ENCODE results near the gene HSF4.

Gene HSF4

DNA sequence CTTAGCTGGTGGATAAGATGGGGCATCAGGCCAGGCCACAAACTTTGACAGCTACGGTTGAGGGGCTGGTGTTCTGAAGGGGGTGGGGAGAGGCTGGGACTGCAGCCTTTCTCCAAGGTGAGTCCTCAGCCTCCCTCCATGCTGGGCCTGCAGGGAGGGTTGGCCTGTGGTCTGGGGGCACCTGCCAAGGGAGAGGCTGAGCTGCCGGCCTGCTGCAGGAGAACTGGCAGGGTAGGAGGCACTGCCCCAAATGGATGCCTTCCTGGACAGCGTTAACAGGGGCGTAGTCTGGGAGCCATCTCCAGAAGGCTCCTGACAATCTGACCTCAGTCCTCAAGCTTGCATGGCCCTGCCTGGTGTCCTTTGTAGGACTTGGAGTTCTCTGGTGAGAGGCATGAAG, 39.5 kb downstream of the HSF4 start:
- Histone ChIP-seq H4K5ac (ENCODE audit: low read length) (no peak overlapping the region), H4K8ac (ENCODE audit: low read depth, low read length) (no peak overlapping the region), H2BK15ac (replicated peaks; ENCODE audit: low read depth) (no peak overlapping the region), H3K79me2 (ENCODE audit: control insufficient read depth, insufficient read depth, low read length) (no peaks in the 10 kb centered on the region), H2BK120ac (ENCODE audit: low read depth, low read length) (no peak overlapping the region), H2AK5ac (ENCODE audit: low read length) (no peak overlapping the region), H3K4me2 (ENCODE audit: low read length) (no peak overlapping the region), H3K4me1 (ENCODE audit: control insufficient read depth, low read depth, low read length) (no peaks in the 10 kb centered on the region), H3K9ac (ENCODE audit: low read length) (no peak overlapping the region), H3K27ac (ENCODE audit: low read depth, low read length) (no peak overlapping the region), H3K18ac (ENCODE audit: low read length) (no peak overlapping the region), H3K27me3 (ENCODE audit: insufficient read depth, low read length, poor library complexity) (no peaks in the 10 kb centered on the region), H2BK5ac (ENCODE audit: low read length) (no peak overlapping the region), H3K79me1 (ENCODE audit: low read length) (no peaks in the 10 kb centered on the region), H3K4ac (ENCODE audit: low read depth, low read length) (no peak overlapping the region), H3K4me3 (ENCODE audit: low read length) (no peak overlapping the region), H3K23ac (ENCODE audit: low read length) (no peak overlapping the region), H3K36me3 (ENCODE audit: control insufficient read depth, insufficient read depth, low read length) (no peaks in the 10 kb centered on the region), H3K56ac (ENCODE audit: low read length) (no peak overlapping the region)
- no CpG with 5 or more reads among the region's 4 CpGs for WGBS (ENCODE audit: extremely low coverage, insufficient coverage, low lambda C conversion rate)
- DNase-seq = no peak

DNA sequence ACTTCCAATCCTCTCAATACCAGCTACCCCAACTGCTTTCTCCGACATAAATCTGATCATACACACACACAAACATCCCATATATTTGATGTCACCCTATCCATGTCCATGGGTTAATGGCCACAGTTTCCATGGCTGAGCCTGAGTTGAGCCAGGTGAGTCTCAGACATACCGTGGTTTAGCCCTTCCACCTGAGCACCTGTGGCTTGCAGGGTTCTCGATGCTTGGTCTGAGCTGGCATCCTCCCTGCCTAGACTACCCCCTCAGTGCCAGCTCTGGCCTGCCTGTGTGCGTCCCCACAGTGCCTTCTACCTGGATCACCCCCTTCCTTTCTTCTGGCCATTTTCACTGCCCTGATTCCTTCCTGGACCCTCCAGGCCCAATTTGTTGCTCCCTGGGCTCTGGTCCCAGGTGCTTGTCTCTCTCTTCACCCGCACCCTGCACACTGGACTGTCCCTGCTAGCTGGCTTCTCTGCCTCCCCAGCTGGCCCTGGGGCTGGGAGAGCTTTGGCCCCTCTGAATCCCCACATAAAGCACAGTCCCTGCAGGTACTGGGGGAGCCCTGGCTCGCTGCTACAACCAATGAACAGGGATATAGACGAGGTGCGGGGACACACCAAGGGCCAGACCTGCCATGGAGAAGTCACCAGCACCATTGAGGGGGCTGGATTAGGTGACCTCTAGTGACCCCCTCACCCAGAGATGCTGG, 41.7 kb downstream of the HSF4 start:
- Histone ChIP-seq H4K5ac (ENCODE audit: low read length) (no peak overlapping the region), H3K4me2 (ENCODE audit: low read length) (no peak overlapping the region), H3K56ac (ENCODE audit: low read length) (no peak overlapping the region), H3K27me3 (ENCODE audit: insufficient read depth, low read length, poor library complexity) (no peaks in the 10 kb centered on the region), H2BK5ac (ENCODE audit: low read length) (no peak overlapping the region), H2BK120ac (ENCODE audit: low read depth, low read length) (no peak overlapping the region), H3K4ac (ENCODE audit: low read depth, low read length) (no peak overlapping the region), H4K8ac (ENCODE audit: low read depth, low read length) (no peak overlapping the region), H3K23ac (ENCODE audit: low read length) (no peak overlapping the region), H3K18ac (ENCODE audit: low read length) (no peak overlapping the region), H2BK15ac (replicated peaks; ENCODE audit: low read depth) (no peak overlapping the region), H3K36me3 (ENCODE audit: control insufficient read depth, insufficient read depth, low read length) (no peaks in the 10 kb centered on the region), H3K4me1 (ENCODE audit: control insufficient read depth, low read depth, low read length) (no peaks in the 10 kb centered on the region), H3K27ac (ENCODE audit: low read depth, low read length) (no peak overlapping the region), H3K79me2 (ENCODE audit: control insufficient read depth, insufficient read depth, low read length) (no peaks in the 10 kb centered on the region), H3K4me3 (ENCODE audit: low read length) (no peak overlapping the region), H2AK5ac (ENCODE audit: low read length) (no peak overlapping the region), H3K79me1 (ENCODE audit: low read length) (no peaks in the 10 kb centered on the region), H3K9ac (ENCODE audit: low read length) (no peak overlapping the region)
- DNase-seq = no peak
- no CpG with 5 or more reads among the region's 8 CpGs for WGBS (ENCODE audit: extremely low coverage, insufficient coverage, low lambda C conversion rate)

DNA sequence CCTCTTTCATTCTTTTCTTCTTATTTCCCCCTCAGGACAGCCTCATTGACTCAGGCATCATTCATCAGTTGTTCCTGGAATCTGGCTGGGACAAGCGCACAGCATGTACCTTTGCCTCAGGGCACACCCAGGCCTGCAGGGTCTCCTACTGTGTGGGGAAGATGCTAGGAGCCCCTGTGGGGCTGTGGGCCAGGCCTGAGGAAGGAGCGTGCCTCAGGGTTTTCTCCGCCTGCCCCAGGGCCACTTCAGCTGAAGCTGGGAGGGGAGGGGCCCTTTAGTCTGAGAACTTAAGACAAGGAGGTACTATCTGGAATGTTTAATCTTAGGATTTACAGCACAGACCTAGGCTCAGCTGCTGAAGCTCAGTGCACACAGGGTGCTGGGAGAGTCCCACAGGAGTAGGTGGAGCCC, 42.3 kb downstream of the HSF4 start:
- no peak overlapping the region for H2BK5ac ChIP-seq (ENCODE audit: low read length)
- H3K79me2 ChIP-seq (ENCODE audit: control insufficient read depth, insufficient read depth, low read length) = no peaks in the 10 kb centered on the region
- WGBS (ENCODE audit: extremely low coverage, insufficient coverage, low lambda C conversion rate) = no CpG with 5 or more reads among the region's 3 CpGs

DNA sequence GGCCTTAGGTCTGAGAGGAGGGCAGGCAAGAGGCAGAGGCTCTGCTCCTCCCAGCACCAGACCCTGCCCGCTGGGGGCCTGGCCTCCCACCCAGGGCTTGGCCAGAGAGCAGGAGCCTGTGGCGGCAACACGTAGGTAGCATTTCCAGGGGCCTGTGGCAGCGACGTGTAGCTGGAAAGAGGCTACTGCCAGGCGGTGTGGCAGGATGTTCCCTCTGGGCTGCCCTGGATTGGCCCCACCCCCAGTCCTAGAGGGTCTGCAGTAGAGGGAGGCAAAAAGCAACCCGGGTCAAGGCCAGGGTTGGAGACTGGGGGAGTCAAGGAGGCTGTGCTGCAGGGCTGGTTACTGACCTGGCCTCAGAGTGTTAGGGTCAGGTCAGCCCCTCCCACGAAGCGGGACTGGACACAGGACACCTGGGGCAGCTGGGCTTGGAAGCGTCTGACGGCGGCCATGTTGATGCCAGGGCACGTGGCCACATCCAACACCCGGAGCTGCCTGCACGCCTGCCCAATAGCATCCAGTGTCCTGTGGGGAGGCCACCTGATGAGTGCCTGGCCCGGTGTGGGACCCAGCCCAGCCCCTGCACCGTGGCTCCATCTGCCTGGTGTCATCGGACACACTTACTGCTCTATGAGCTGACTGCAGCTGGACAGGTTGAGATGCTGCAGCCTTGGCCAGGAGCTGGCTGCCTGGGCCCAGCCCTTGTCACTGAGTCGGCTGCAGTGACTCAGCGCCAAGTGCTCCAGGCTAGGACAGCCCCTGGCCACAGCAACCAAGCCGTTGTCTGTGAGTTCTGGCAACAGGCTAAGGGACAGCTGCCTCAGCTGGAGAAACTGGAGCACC, 42.9 kb downstream of the HSF4 start:
- Histone ChIP-seq H3K56ac (ENCODE audit: low read length) (no peak overlapping the region), H3K36me3 (ENCODE audit: control insufficient read depth, insufficient read depth, low read length) (no peaks in the 10 kb centered on the region), H3K4ac (ENCODE audit: low read depth, low read length) (no peak overlapping the region), H2BK5ac (ENCODE audit: low read length) (no peak overlapping the region), H3K18ac (ENCODE audit: low read length) (no peak overlapping the region), H3K4me2 (ENCODE audit: low read length) (no peak overlapping the region), H2AK5ac (ENCODE audit: low read length) (no peak overlapping the region), H3K4me1 (ENCODE audit: control insufficient read depth, low read depth, low read length) (no peaks in the 10 kb centered on the region), H3K79me1 (ENCODE audit: low read length) (no peaks in the 10 kb centered on the region), H3K27ac (ENCODE audit: low read depth, low read length) (no peak overlapping the region), H2BK120ac (ENCODE audit: low read depth, low read length) (no peak overlapping the region), H3K27me3 (ENCODE audit: insufficient read depth, low read length, poor library complexity) (no peaks in the 10 kb centered on the region), H2BK15ac (replicated peaks; ENCODE audit: low read depth) (no peak overlapping the region), H4K8ac (ENCODE audit: low read depth, low read length) (no peak overlapping the region), H4K5ac (ENCODE audit: low read length) (no peak overlapping the region), H3K4me3 (ENCODE audit: low read length) (no peak overlapping the region), H3K9ac (ENCODE audit: low read length) (no peak overlapping the region), H3K79me2 (ENCODE audit: control insufficient read depth, insufficient read depth, low read length) (no peaks in the 10 kb centered on the region), H3K23ac (ENCODE audit: low read length) (no peak overlapping the region)
- DNase-seq = no peak
- no CpG with 5 or more reads among the region's 21 CpGs for WGBS (ENCODE audit: extremely low coverage, insufficient coverage, low lambda C conversion rate)

More for the DNA sequence above, 42.3 kb downstream of the HSF4 start:
- no peak overlapping the region for H3K4ac ChIP-seq (ENCODE audit: low read depth, low read length)
- H3K4me1 ChIP-seq (ENCODE audit: control insufficient read depth, low read depth, low read length) = no peaks in the 10 kb centered on the region
- no peaks in the 10 kb centered on the region for H3K79me1 ChIP-seq (ENCODE audit: low read length)
- peak; percentile 37 for DNase-seq
- no peak overlapping the region for H3K56ac ChIP-seq (ENCODE audit: low read length)
- no peak overlapping the region for H3K4me3 ChIP-seq (ENCODE audit: low read length)
- no peak overlapping the region for H4K8ac ChIP-seq (ENCODE audit: low read depth, low read length)
- no peak overlapping the region for H2AK5ac ChIP-seq (ENCODE audit: low read length)
- H3K27me3 ChIP-seq (ENCODE audit: insufficient read depth, low read length, poor library complexity) = no peaks in the 10 kb centered on the region
- H3K18ac ChIP-seq (ENCODE audit: low read length) = no peak overlapping the region
- no peak overlapping the region for H2BK120ac ChIP-seq (ENCODE audit: low read depth, low read length)
- no peak overlapping the region for H3K9ac ChIP-seq (ENCODE audit: low read length)
- H2BK15ac ChIP-seq (replicated peaks; ENCODE audit: low read depth) = no peak overlapping the region
- no peak overlapping the region for H4K5ac ChIP-seq (ENCODE audit: low read length)
- H3K23ac ChIP-seq (ENCODE audit: low read length) = no peak overlapping the region
- no peaks in the 10 kb centered on the region for H3K36me3 ChIP-seq (ENCODE audit: control insufficient read depth, insufficient read depth, low read length)
- no peak overlapping the region for H3K27ac ChIP-seq (ENCODE audit: low read depth, low read length)
- no peak overlapping the region for H3K4me2 ChIP-seq (ENCODE audit: low read length)

DNA sequence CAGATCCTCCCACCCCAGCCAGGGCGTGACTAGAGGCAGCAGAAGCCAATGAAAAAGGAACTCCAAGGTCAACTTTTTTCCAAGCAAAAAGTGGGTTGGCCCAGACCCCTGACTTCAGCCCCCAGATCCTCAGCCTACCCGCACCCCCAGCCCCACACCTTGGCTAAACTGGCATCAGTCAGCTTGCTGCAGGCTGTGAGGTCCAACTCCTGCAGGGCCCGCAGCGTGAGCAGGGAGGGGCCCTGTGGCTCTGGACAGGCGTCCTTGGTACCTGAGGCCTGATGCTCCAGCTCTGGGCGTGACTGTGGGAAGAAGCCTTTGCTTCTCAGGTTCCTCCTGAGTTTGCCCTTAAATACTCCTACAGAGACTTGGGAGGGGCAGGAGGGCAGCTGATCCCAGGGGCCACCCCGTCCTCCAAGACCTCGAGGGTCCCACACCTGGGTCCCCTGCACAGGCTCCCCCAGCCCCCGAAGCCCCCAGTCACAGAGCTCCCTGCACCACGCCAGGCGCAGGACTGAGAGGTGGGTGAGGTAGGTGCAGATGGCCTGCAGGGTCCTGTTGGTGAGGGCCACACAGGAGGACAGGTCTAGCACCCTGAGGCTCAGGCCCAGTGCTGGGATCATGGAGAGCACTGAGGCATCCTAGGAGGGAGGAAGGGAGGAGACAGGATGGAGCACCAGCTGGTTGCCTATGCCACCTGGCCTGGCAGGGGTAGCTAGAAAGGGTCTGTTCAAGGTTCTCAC, 43.8 kb downstream of the HSF4 start:
- no peak overlapping the region for H4K5ac ChIP-seq (ENCODE audit: low read length)
- no peak overlapping the region for H3K4me3 ChIP-seq (ENCODE audit: low read length)
- no peaks in the 10 kb centered on the region for H3K79me1 ChIP-seq (ENCODE audit: low read length)
- H3K18ac ChIP-seq (ENCODE audit: low read length) = no peak overlapping the region
- no peak for DNase-seq
- H2BK5ac ChIP-seq (ENCODE audit: low read length) = no peak overlapping the region
- no peak overlapping the region for H4K8ac ChIP-seq (ENCODE audit: low read depth, low read length)
- no CpG with 5 or more reads among the region's 11 CpGs for WGBS (ENCODE audit: extremely low coverage, insufficient coverage, low lambda C conversion rate)
- no peaks in the 10 kb centered on the region for H3K79me2 ChIP-seq (ENCODE audit: control insufficient read depth, insufficient read depth, low read length)
- no peaks in the 10 kb centered on the region for H3K36me3 ChIP-seq (ENCODE audit: control insufficient read depth, insufficient read depth, low read length)
- no peaks in the 10 kb centered on the region for H3K4me1 ChIP-seq (ENCODE audit: control insufficient read depth, low read depth, low read length)
- no peak overlapping the region for H3K56ac ChIP-seq (ENCODE audit: low read length)
- H3K4me2 ChIP-seq (ENCODE audit: low read length) = no peak overlapping the region
- no peaks in the 10 kb centered on the region for H3K27me3 ChIP-seq (ENCODE audit: insufficient read depth, low read length, poor library complexity)
- H3K4ac ChIP-seq (ENCODE audit: low read depth, low read length) = no peak overlapping the region
- no peak overlapping the region for H2BK120ac ChIP-seq (ENCODE audit: low read depth, low read length)
- no peak overlapping the region for H3K23ac ChIP-seq (ENCODE audit: low read length)
- no peak overlapping the region for H3K9ac ChIP-seq (ENCODE audit: low read length)
- H2AK5ac ChIP-seq (ENCODE audit: low read length) = no peak overlapping the region
- H2BK15ac ChIP-seq (replicated peaks; ENCODE audit: low read depth) = no peak overlapping the region
- H3K27ac ChIP-seq (ENCODE audit: low read depth, low read length) = no peak overlapping the region

All from mesendoderm (in vitro differentiated cells).